ENCODE results near the gene ANKS1B.

The ANKS1B gene

DNA sequence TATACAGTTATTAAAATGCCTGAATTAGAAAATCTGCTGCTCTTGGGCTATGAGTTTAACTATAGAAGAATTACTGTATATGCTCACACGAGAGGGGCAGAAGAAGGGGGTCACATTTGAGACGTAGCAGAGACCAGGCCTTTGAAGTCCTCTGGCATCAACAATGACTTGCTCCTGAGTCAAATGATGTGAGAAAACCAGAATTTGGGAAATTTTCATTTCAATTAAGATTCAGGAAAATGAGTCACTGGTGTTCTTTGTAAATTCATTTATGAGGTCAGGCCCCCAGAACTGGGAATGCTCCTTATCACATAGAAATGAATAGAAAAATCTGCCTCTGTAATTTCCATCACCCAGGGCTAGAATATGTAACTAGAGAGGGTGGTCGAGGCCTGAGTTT lies 1246.7 kb downstream of the ANKS1B start:
- no peak for DNase-seq

DNA sequence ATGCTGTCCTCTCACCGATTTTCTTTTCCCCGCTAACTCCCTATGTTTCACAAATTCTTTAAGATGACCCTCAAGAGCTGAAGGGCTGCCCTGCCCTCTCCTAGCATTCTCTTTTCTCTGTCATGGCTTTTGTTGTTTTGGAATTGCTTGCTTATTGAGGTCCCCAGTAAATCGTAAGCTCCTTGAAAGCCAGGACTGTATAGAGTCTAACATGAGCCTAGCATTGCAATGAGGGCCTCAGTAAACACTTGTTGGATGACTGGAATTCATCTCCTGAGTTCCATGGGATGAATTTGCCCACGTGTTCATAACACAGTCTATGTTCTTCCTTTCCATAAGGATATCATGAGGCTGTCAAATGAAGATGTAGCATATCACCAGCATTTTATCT lies 1247.4 kb downstream of the ANKS1B start:
- no peak for DNase-seq

DNA sequence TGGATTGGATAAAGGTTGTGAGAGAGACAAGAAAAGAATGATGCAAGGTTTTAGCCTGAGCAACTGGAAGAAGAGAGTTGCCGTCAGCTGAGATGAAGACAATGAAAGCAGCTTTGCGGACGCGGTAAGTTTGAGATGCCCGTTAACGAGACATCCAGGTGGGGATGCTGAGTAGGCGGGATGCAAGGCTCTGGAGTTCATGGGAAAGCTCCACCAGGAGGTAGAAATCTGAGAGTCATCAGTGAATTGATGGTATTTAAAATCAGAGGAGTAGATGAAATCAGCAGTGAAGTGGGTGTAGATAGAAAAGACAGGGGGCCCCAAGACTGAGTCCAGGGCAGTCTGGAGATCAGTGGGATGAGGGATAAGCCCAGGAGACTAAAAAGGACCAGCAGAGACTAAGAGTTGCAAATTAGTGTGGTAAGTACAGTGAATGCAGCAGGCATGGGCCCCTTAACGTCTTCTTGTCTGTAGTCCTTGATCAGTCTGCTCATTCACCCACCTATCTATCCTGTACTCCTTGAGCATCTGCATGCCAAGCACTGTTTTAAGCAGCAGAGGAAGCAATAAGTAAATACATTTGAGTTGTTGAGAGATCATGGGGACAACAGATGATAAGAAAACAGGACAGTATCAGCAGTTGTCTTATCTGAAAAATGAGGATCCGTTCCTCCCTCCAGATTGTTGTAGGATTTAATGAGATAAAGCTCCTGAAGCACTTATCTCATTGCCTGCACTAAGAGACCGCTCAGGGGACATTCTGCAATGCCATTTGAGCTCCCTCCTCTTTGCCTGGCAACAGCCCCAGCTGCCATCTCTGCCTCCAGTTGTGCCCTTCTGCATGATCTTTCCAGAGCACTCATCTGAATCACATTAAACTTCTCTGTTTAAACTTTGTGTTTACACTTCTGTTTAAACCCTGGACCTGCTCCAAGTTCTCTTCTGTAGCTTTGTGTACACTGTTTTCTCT lies 1248.1 kb downstream of the ANKS1B start:
- no peak for DNase-seq

GRCh38 chr12:98735821-98736220 lies 1248.9 kb downstream of the ANKS1B start:
- DNase-seq, result no peak

DNA sequence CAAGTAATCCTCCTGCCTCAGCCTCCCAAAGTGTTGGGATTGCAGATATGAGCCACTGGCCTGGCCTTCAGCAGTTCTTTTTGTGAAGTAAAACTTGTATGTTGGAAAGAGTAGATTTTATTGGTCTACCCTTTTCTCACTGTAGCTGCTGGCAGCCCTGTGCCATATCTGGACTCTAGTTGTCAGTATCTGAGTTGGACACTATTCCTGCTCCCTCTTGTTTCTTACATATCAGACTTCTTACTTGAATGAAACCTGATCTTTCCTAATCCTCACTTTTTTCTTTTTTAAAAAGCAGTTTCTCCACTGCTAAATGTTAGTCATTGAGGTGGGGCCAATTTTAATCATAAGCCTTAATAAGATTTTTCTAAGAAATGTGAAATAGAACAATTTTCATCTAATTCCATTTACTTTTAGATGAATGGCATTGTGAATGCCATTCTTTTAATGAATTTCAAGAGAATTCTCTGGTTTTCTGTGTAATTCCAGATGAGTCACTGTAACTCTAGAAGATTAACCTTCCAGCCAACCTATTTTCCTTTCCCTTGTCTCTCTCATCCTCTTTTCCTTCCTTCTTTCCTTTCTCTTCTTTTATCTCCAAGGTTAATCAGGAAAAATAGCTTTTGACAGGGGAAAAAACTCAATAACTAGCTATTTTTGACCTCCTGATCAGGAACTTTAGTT lies 1250.9 kb downstream of the ANKS1B start:
- DNase-seq, result no peak

- no peak for DNase-seq
Observed at GRCh38 chr12:98730412-98730811, 1254.3 kb downstream of the ANKS1B start.

GRCh38 chr12:98727196-98727595 lies 1257.5 kb downstream of the ANKS1B start:
- DNase-seq, result no peak

DNA sequence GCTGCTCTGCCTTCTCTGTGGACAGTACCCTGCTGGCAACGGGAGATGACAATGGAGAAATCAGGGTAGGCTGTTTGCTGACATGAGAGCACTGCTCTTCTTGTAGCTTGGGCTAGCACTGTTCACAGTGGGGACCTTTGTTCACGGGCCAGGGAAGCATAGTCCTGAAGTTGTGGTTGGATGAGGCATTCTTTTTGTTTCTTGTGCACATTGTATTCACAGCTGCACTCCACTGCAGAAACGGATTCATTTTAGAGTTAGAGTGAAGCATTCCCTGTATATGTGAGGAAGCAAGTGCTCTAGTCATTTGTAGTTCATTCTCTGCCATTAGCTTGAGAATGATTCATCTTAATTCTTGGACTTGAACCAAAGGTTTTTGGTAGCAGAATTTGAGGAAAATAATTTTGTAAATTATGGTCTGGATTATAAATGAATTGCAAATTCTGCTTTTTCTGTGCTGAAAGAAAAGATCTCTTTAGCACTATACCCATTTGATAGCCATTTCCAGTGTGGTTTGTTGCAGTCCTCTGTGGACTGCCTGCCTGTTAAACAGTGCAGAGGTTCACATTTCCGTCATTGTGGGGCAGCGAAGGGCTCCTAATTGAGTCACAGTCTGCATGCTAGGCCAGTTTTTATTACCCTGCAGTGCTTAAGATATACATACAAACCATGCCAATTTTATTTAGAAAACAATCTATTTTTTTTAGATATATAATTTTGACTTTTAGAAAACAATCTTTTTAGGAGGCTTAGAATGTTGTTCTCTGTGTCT lies 1259.1 kb downstream of the ANKS1B start:
- no peak for DNase-seq

GRCh38 chr12:98724384-98725155 lies 1260.2 kb downstream of the ANKS1B start:
- DNase-seq, result no peak

- no peak for DNase-seq
Observed at GRCh38 chr12:98721204-98721702, 1263.5 kb downstream of the ANKS1B start.

GRCh38 chr12:98719515-98720504 lies 1264.9 kb downstream of the ANKS1B start:
- no peak for DNase-seq

- DNase-seq, result no peak
Observed at GRCh38 chr12:98714426-98714825, 1270.3 kb downstream of the ANKS1B start.

DNA sequence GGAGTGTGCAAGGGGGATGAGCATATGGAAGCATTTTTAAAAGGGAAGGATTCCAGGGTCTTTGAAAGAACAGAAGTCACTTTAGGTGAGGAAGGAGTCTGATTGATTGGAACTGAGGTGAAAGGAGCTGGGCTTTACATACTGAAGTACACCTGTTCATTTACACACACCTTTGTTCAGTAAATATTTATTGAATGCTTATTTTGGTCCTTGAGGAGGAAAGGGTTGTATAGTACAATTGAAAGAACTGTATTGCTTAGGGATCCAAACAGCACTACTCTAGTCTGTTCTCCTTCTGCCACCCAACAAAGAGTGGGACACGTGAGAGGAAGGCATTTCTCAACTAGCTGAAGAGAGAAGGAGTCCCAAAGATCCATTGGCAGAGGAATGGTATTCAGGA lies 1275.7 kb downstream of the ANKS1B start:
- DNase-seq, result no peak

DNA sequence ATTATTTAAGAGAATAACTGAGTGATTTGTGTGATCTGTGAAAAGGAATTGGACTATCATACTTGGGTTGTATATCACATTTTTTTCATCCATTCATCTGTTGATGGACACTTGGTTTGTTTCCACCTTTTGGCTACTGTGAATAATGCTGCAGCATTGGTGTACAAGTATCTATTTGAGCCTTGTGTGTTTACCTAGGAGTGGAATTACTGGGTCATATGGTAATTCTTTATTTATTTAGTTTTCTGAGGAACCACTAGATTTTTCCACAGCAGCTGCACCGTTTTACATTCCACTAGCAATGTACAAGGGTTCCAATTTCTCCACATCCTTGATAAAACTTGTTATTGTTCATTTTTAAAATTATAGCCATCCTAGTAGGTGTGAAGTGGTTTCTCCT lies 1283.6 kb downstream of the ANKS1B start:
- no peak for DNase-seq

DNA sequence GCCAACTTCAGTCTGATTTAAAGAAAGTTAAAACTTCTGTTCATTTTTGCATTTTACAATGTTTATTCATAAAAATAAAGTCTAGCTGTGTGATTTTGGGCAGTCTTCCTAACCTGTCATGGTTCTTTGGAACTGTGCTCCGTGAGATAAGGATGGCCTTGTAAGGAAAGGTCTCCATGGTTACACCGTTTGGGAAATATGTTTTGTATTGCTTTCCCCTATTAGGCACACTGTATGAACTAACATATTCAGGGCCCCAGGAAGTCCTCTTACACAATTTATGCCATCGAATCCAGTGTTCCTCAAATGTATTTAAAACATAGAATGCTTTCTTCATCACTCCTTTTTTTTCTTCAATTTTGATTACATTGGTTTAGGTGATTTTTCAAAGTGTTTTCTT lies 1285.2 kb downstream of the ANKS1B start:
- no peak for DNase-seq

- DNase-seq, result peak; percentile 45
Observed at GRCh38 chr12:98698603-98699463, 1285.9 kb downstream of the ANKS1B start.

GRCh38 chr12:98697209-98697608 lies 1287.5 kb downstream of the ANKS1B start:
- DNase-seq, result no peak

GRCh38 chr12:98696036-98696646 lies 1288.6 kb downstream of the ANKS1B start:
- no peak for DNase-seq

GRCh38 chr12:98691351-98691750 lies 1293.4 kb downstream of the ANKS1B start:
- DNase-seq, result no peak

DNA sequence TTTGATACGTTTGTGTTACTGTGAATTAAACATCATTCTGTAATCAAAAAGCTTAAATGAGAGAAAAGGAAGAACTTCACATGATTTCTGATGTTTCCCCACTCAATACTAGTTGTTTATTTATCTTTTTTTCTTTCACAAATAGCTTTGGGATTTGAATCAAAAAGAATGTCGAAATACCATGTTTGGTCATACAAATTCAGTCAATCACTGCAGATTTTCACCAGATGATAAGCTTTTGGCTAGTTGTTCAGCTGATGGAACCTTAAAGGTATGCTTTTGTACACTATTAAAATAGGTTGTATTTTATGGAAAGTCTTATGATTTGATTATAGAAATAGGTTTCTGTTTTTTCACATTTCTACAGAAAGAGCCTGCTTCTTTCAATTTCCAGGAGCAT lies 1298.1 kb downstream of the ANKS1B start:
- DNase-seq, result no peak
